ENCODE data around the gene SLX9. TPM values are rescaled to one million over a fixed set of nuclear protein-coding genes. Genes with fewer than 3 reads are reported as not detected.

Gene SLX9, protein sequence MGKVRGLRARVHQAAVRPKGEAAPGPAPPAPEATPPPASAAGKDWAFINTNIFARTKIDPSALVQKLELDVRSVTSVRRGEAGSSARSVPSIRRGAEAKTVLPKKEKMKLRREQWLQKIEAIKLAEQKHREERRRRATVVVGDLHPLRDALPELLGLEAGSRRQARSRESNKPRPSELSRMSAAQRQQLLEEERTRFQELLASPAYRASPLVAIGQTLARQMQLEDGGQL
- total RNA-seq, result 18.3 and 27.8 TPM in 2 replicates

DNA sequence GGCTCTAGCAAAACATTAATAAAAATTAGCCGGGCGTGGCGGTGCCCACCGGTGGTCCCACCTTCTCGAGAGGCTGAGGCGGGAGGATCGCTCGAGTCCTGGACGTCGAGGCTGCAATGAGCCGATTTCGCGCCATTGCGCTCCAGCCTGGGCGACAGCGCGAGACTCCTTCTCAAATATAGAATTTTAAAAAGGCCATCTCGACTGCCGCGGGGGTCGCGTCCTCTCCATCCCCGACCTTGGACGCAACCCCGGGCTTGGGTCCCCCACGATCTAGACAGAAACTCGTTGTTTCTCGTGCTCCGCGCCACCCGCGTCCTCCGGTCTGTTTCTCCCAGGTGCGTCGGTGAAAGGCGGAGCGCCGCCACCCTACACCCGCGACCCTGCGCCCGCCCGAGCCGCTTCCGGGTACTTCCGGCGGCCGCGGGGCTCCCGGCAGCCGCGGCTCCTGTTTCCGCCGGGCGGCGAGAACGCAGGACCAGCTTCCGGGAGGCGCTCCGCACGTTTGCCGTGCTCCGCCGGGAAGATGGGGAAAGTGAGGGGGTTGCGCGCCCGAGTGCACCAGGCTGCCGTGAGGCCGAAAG is at the start of gene SLX9:
Gene SLX9 (plus strand): TSS at position 498 of the 584 bp plus-strand sequence. CDS start 29 bp downstream, at position 527.

DNA sequence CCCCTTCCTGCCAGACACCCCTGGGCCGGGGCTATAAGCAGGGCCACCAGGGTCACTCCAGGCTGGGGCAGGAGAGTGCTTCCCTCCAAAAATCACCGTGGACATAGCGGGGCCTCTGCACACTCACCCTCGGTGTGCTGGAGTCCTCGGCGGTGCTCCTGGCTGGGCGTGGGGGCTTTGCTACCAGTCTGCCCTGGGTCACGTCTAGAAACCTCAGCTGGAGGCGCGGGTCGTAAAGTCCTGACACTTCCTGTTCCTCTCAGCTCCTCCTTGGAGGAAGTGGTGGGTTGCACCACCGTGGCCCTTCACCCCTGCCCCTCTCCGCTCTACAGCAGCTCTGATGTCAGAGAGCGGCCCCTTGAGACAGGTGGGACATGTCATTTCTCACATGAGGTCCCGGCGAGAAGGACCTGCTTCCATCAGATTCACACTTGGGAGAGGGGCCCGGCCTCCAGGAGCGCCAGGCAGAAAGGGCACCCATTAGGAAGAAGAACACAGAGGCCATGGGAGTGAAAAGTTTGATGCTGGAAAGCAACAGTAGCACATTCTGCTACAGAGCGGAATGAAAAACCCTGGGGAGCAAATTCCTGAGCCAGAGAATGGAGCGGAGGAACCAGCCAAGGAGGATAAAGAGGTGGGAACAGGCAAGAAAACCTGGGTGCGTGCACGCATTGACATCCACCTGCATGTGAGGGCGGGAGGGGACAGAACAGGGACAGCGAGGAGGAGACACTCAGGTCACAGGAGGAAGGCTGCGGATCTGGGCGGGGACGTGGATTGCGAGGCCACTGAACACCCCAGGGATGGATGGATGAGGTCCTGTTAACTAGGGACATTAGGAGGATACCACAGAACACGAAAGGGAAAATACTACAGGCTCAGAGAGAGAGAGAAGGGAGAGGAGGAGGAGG is 18.9 kb upstream of the SLX9 start, which contains the start of gene ITGB2:
Gene ITGB2 (minus strand): TSS at position 206 of the 911 bp plus-strand sequence. CDS start 10,117 bp downstream, outside the sequence.

Other genes with a start within 250 kb of the SLX9 start
- not detected in 2 replicates for gene KRTAP10-12, start 242.9 kb upstream of the SLX9 start, total RNA-seq
- gene TSPEAR, start 228.5 kb upstream of the SLX9 start, total RNA-seq, result not detected in 2 replicates
- 35.5 and 37.3 TPM in 2 replicates for gene UBE2G2, start 138.2 kb upstream of the SLX9 start, total RNA-seq
- 54.7 and 66.2 TPM in 2 replicates for gene SUMO3, start 122.0 kb upstream of the SLX9 start, total RNA-seq
- 276 and 321 TPM in 2 replicates for gene PTTG1IP, start 66.3 kb upstream of the SLX9 start, total RNA-seq
- gene ITGB2, start 19.1 kb upstream of the SLX9 start, total RNA-seq, result 0.12 and 4.3 TPM in 2 replicates
- 26.0 and 50.2 TPM in 2 replicates for gene ADARB1, start 134.6 kb downstream of the SLX9 start, total RNA-seq

Measured in pericardium fibroblast (primary cell).